Panc1 (cell line): ENCODE results near the gene MYO7B.

Experiments
- CTCF ChIP-seq: fragments of 450-650 bp; IDR thresholded peaks from 2 replicates; pipeline ENCODE4 v1.5.1; 2017; ENCODE audit warnings: mild to moderate bottlenecking
- POLR2AphosphoS5 ChIP-seq: IDR thresholded peaks from 2 replicates; pipeline ENCODE4 v1.6.1; 2012; ENCODE audit warnings: mild to moderate bottlenecking, low read depth, low read length, moderate library complexity

DNA sequence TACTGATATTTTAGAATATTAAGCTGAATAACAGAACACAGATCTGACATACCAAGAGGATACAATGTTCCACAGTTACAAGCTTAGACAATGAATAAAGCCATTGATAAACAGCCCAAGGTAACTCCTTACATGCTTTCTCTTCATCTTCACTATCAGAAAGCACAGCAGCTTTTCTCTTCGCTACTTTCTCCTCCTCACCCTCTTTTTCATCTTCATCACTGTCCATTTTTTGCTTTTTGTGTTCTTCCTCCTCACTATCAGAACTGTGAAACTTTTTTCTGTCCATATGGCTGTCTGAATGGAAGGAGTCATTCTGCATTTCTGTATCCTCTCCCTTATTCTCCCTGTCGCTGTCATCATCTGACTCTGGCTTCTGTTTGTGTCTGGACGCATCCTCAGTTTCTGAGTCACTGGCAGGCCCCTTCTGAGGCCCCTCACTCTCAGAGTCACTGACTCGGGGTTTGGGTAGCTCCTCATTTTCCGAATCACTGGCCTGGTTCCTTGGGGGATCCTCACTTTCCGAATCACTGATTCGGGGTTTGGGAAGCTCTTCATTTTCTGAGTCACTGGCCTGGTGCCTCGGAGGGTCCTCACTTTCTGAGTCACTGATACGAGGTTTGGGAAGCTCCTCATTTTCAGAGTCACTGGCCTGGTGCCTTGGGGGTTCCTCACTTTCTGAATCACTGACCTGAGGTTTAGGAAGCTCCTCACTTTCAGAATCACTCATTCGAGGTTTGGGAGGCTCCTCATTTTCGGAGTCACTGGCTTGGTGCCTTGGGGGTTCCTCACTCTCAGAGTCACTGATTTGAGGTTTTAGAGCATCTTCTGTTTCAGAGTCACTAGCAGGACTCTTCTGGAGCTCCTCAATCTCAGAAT, 30.7 kb upstream of the MYO7B start:
- TF ChIP-seq CTCF (no peak), POLR2AphosphoS5 (no peak)
